Panc1 (cell line): ENCODE measurements around the gene KTN1.

ENCODE experiments used
- CTCF ChIP-seq: fragments of 450-650 bp; IDR thresholded peaks from 2 replicates; pipeline ENCODE4 v1.5.1; 2017; ENCODE audit warnings: mild to moderate bottlenecking
- POLR2AphosphoS5 ChIP-seq: IDR thresholded peaks from 2 replicates; pipeline ENCODE4 v1.6.1; 2012; ENCODE audit warnings: mild to moderate bottlenecking, low read depth, low read length, moderate library complexity
- REST ChIP-seq, 2 experiments: IDR thresholded peaks; 2 replicates each; pipeline ENCODE4 v1.6.1; 2011 to 2012; ENCODE audit warnings: low read depth in 2 of 2, control low read depth in 1 of 2, low read length in 1 of 2, mild to moderate bottlenecking in 1 of 2, moderate library complexity in 1 of 2; ENCODE audit not compliant: insufficient read depth in 1 of 2
- SIN3A ChIP-seq: IDR thresholded peaks from 2 replicates; pipeline ENCODE4 v1.6.1; 2012; ENCODE audit warnings: low read depth, mild to moderate bottlenecking, low read length, moderate library complexity, borderline replicate concordance; ENCODE audit not compliant: insufficient read depth
- TCF7L2 ChIP-seq: IDR thresholded peaks from 2 replicates; pipeline ENCODE4 v1.6.1; 2011; ENCODE audit warnings: mild to moderate bottlenecking, low read depth, low read length, inconsistent platforms

- TF ChIP-seq CTCF, result no peak
- no peak for TF ChIP-seq POLR2AphosphoS5
- TF ChIP-seq REST (IDR thresholded peaks at IDR 0.05; ENCODE audit: insufficient read depth in 1 of 2, low read depth in 2 of 2, low read length in 1 of 2), result no peak
- no peak for TF ChIP-seq TCF7L2
- no peak for TF ChIP-seq SIN3A
These were observed 126.3 kb downstream of the KTN1 start for GRCh38 chr14:55706365-55706684.
